ENCODE results near the gene ZSWIM9.

Gene ZSWIM9

DNA sequence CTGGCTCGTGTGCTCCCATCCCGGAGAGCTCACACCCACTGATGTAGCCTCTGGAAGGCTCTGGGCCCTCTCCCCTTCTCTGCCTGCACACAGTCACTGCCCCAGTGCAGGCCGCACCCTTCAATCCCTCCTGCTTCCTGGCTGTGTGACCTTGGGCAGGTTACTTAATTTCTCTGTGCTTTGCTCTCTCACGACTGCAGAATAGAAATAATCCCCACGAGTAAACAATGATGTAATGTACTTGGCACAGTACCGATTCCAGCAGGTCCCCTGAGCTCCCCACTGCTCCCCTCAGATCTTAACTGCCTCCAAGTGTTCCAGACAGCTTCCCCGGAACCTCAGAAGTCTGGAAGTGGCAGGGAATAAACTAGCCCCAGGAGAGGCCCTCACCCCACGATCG, 16.5 kb upstream of the ZSWIM9 start:
- Histone ChIP-seq H3K9me2 (replicated peaks; ENCODE audit: control insufficient read depth, low read length) (no peaks in the 10 kb centered on the region), H3F3A (ENCODE audit: control insufficient read depth, insufficient read depth) (peaks cover 6% of the 10 kb centered on the region), H3K27me3 (ENCODE audit: control insufficient read depth, low read length) (no peaks in the 10 kb centered on the region), H4K20me1 (ENCODE audit: control insufficient read depth, insufficient read depth, low read depth, low read length) (no peaks in the 10 kb centered on the region; the same call in 1 of the 2 replicates), H3K27ac (ENCODE audit: low read depth, low read length) (no peak overlapping the region), H3K36me3 (ENCODE audit: control insufficient read depth, low read length) (peaks cover 80% of the 10 kb centered on the region), H3K4me3 (ENCODE audit: low read length) (no peak overlapping the region), H3K4me1 (ENCODE audit: control insufficient read depth, low read length) (no peaks in the 10 kb centered on the region), H3K4me2 (ENCODE audit: low read length) (no peak overlapping the region), H3K9me3 (ENCODE audit: control insufficient read depth, insufficient read depth, low read length) (no peaks in the 10 kb centered on the region), H3K79me2 (ENCODE audit: control insufficient read depth, low read length) (no peaks in the 10 kb centered on the region)
- TF ChIP-seq EZH2phosphoT487 (IDR thresholded peaks at IDR 0.05; ENCODE audit: borderline replicate concordance, low read length) (no peak), CTCF (IDR thresholded peaks at IDR 0.05; ENCODE audit: low read depth, low read length, poor library complexity, severe bottlenecking) (no peak)

DNA sequence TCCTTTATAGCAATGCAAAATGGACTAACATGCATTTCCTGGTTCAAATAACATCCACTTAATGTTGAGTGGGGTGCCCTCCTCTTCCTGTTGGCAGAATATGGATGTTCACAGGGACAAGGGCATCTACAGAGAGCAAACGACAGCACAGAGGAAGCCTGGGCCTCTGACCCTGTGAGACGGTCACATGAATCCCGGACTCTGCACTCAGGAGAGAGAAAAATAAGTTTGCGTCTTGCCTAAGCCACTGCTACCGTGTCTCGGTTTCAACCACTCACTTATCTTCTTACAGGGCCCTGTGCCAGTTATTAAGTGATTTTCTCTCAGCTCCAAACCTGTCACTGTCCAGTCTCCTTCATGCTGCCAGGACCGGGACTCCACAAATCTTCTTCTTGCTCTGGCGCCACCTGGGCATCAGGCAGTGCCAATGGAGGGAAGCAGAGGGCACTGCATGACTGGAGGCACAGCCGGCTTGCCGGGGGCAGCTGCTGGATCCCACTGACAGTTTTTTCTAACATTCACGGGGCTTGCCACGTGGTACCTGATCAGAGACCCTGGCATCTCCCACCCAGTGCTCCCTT, 12.2 kb upstream of the ZSWIM9 start:
- Histone ChIP-seq H3K4me3 (ENCODE audit: low read length) (no peak overlapping the region), H3K79me2 (ENCODE audit: control insufficient read depth, low read length) (no peaks in the 10 kb centered on the region), H3K9me3 (ENCODE audit: control insufficient read depth, insufficient read depth, low read length) (no peaks in the 10 kb centered on the region), H3K27ac (ENCODE audit: low read depth, low read length) (no peak overlapping the region), H3K4me2 (ENCODE audit: low read length) (no peak overlapping the region), H3K27me3 (ENCODE audit: control insufficient read depth, low read length) (no peaks in the 10 kb centered on the region), H3K4me1 (ENCODE audit: control insufficient read depth, low read length) (no peaks in the 10 kb centered on the region), H3K36me3 (ENCODE audit: control insufficient read depth, low read length) (peaks cover 78% of the 10 kb centered on the region), H3K9me2 (replicated peaks; ENCODE audit: control insufficient read depth, low read length) (no peaks in the 10 kb centered on the region), H4K20me1 (ENCODE audit: control insufficient read depth, insufficient read depth, low read depth, low read length) (no peaks in the 10 kb centered on the region), H3F3A (ENCODE audit: control insufficient read depth, insufficient read depth) (peaks cover 2% of the 10 kb centered on the region; the same call in 1 of the 2 replicates)
- TF ChIP-seq EZH2phosphoT487 (IDR thresholded peaks at IDR 0.05; ENCODE audit: borderline replicate concordance, low read length) (no peak), CTCF (IDR thresholded peaks at IDR 0.05; ENCODE audit: low read depth, low read length, poor library complexity, severe bottlenecking) (no peak)

DNA sequence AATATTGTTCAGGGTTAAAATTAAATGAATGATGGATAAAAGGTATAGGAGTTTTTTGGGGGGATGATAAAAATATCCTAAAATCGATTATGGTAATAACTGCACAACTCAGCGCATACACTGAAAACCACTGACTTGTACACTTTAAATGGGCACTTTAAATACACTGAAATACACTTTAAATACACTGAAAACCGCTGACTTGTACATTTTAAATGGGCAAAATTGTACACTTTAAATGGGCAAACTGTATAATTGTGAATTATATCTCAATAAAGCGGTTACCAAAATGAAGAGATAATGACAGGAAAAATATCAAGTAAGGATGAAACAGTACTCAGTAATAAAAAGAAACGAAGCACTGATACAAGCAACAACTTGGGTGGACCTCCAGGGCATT, 1.8 kb upstream of the ZSWIM9 start:
- H3K9me2 ChIP-seq (replicated peaks; ENCODE audit: control insufficient read depth, low read length) = no peaks in the 10 kb centered on the region
- no peaks in the 10 kb centered on the region for H3K9me3 ChIP-seq (ENCODE audit: control insufficient read depth, insufficient read depth, low read length)
- H3K4me1 ChIP-seq (ENCODE audit: control insufficient read depth, low read length) = peaks cover 19% of the 10 kb centered on the region
- H3K27ac ChIP-seq (ENCODE audit: low read depth, low read length) = no peak overlapping the region
- H4K20me1 ChIP-seq (ENCODE audit: control insufficient read depth, insufficient read depth, low read depth, low read length) = peaks cover 13% of the 10 kb centered on the region; the same call in 1 of the 2 replicates
- H3K79me2 ChIP-seq (ENCODE audit: control insufficient read depth, low read length) = peaks cover 79% of the 10 kb centered on the region
- H3K36me3 ChIP-seq (ENCODE audit: control insufficient read depth, low read length) = peaks cover 51% of the 10 kb centered on the region
- TF ChIP-seq EZH2phosphoT487 (IDR thresholded peaks at IDR 0.05; ENCODE audit: borderline replicate concordance, low read length) = no peak
- no peak for TF ChIP-seq CTCF (IDR thresholded peaks at IDR 0.05; ENCODE audit: low read depth, low read length, poor library complexity, severe bottlenecking)
- H3K4me3 ChIP-seq (ENCODE audit: low read length) = peak overlapping the region; percentile 100; the same call in 1 of the 2 replicates
- H3K27me3 ChIP-seq (ENCODE audit: control insufficient read depth, low read length) = no peaks in the 10 kb centered on the region
- H3K4me2 ChIP-seq (ENCODE audit: low read length) = peak overlapping the region; percentile 82
- peaks cover 2% of the 10 kb centered on the region; the same call in 1 of the 2 replicates for H3F3A ChIP-seq (ENCODE audit: control insufficient read depth, insufficient read depth)

Data from DOHH2 (cell line).